WERI-Rb-1 (cell line): Measurements from ENCODE around the gene COL6A5.

Source experiments
- DNase-seq: peaks from one replicate; pipeline ENCODE4 v3.0.0-alpha.2; 2020
- H3K27ac ChIP-seq: fragments of 250-450 bp; sonication (Bioruptor Pico); 2 replicates; pipeline ENCODE4 v1.5.1; 2020; ENCODE audit warnings: mild to moderate bottlenecking, moderate library complexity
- H3K27me3 ChIP-seq: fragments of 250-450 bp; sonication (Bioruptor Pico); 2 replicates; pipeline ENCODE4 v1.5.1; 2021; ENCODE audit warnings: mild to moderate bottlenecking, low read depth, moderate library complexity; ENCODE audit not compliant: insufficient read depth, severe bottlenecking
- H3K36me3 ChIP-seq: fragments of 250-450 bp; sonication (Bioruptor Pico); 2 replicates; pipeline ENCODE4 v1.5.1; 2020; ENCODE audit warnings: mild to moderate bottlenecking, moderate library complexity
- H3K4me3 ChIP-seq: 2 replicates; pipeline ENCODE4 v1.5.1; 2011; ENCODE audit warnings: low read depth, mild to moderate bottlenecking, control low read depth, low read length
- H3K9me3 ChIP-seq: fragments of 250-450 bp; sonication (Bioruptor Pico); 2 replicates; pipeline ENCODE4 v1.5.1; 2021; ENCODE audit warnings: mild to moderate bottlenecking, moderate library complexity; ENCODE audit not compliant: severe bottlenecking
- CTCF ChIP-seq: IDR thresholded peaks from 2 replicates; pipeline ENCODE4 v1.5.1; 2011; ENCODE audit warnings: low read depth, mild to moderate bottlenecking, control low read depth, inconsistent platforms, low read length

COL6A5 gene

GRCh38 chr3:130378677-130379191, 33.3 kb downstream of the COL6A5 start:
- H3K27me3 ChIP-seq, result peaks cover 7% of the 10 kb centered on the region
- no peak overlapping the region for H3K27ac ChIP-seq
- DNase-seq, result no peak
- no peak overlapping the region for H3K4me3 ChIP-seq
- TF ChIP-seq CTCF, result no peak
- H3K9me3 ChIP-seq, result no peaks in the 10 kb centered on the region
- no peaks in the 10 kb centered on the region for H3K36me3 ChIP-seq

GRCh38 chr3:130379274-130379673, 33.8 kb downstream of the COL6A5 start:
- Histone ChIP-seq H3K36me3 (no peaks in the 10 kb centered on the region), H3K27ac (no peak overlapping the region), H3K4me3 (no peak overlapping the region), H3K9me3 (no peaks in the 10 kb centered on the region), H3K27me3 (peaks cover 8% of the 10 kb centered on the region)
- TF ChIP-seq CTCF, result no peak
- no peak for DNase-seq

- no peak overlapping the region for H3K27ac ChIP-seq
- H3K9me3 ChIP-seq, result no peaks in the 10 kb centered on the region
- no peak for TF ChIP-seq CTCF
- H3K36me3 ChIP-seq, result no peaks in the 10 kb centered on the region
- peaks cover 16% of the 10 kb centered on the region for H3K27me3 ChIP-seq
- no peak overlapping the region for H3K4me3 ChIP-seq
- no peak for DNase-seq
Observed at GRCh38 chr3:130380398-130380797, 34.9 kb downstream of the COL6A5 start.

- no peak overlapping the region for H3K4me3 ChIP-seq
- no peak for DNase-seq
- H3K9me3 ChIP-seq, result no peaks in the 10 kb centered on the region
- TF ChIP-seq CTCF, result no peak
- H3K27ac ChIP-seq, result no peak overlapping the region
- H3K36me3 ChIP-seq, result no peaks in the 10 kb centered on the region
- H3K27me3 ChIP-seq, result peaks cover 18% of the 10 kb centered on the region
Observed at GRCh38 chr3:130383424-130383823, 38.0 kb downstream of the COL6A5 start.

- Histone ChIP-seq H3K27ac (no peak overlapping the region), H3K4me3 (no peak overlapping the region), H3K36me3 (no peaks in the 10 kb centered on the region), H3K9me3 (no peaks in the 10 kb centered on the region), H3K27me3 (peaks cover 21% of the 10 kb centered on the region)
- no peak for DNase-seq
- no peak for TF ChIP-seq CTCF
Observed at GRCh38 chr3:130384476-130385025, 39.1 kb downstream of the COL6A5 start.

GRCh38 chr3:130386604-130387263, 41.3 kb downstream of the COL6A5 start:
- H3K27ac ChIP-seq, result no peak overlapping the region
- no peak for DNase-seq
- H3K4me3 ChIP-seq, result no peak overlapping the region
- H3K27me3 ChIP-seq, result peaks cover 26% of the 10 kb centered on the region
- no peaks in the 10 kb centered on the region for H3K9me3 ChIP-seq
- H3K36me3 ChIP-seq, result no peaks in the 10 kb centered on the region
- TF ChIP-seq CTCF, result no peak
